ENCODE results near the gene DCANP1.

DCANP1 gene

DNA sequence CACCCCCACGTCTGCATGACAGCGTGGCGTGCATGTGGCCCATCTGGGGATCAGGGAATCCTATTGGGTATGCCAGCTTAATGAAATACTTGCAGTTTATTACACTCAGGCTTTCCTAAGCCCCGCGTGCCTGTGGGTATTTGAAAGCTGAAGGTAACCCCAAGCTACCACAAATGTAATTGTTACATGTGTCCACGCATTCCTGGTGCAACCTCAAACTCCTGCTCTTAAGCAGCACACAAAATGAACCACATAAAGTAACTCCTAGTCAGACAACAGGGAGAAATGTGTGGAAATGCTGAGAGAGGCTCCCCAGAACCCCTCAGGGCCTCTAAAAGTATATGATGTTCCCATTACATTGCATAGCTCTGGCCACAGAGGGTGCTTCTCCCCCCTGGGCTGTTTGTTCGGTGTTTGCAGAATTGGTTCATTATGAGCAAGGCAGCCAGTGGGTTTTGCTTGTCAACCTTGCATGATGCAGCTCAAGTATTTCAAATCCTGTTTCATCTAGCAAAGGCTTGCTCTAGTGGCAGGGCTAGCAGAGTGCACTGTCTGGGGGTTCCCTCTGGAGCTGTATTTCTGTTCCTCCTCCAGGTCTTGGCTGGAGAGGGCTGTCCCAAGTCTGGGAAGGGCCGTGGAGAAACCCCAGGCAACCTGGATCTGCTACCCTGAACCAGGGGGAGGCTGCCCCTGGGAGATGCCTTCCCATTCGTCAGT lies 1.8 kb upstream of the DCANP1 start:
- no peaks in the 10 kb centered on the region for H3K79me1 ChIP-seq (ENCODE audit: low read length)
- no peaks in the 10 kb centered on the region for H3K36me3 ChIP-seq (ENCODE audit: control insufficient read depth, insufficient read depth, low read length)
- H3K4me2 ChIP-seq (ENCODE audit: low read length): no peak overlapping the region
- H4K8ac ChIP-seq (ENCODE audit: low read depth, low read length): no peak overlapping the region
- no peak overlapping the region for H2BK15ac ChIP-seq (replicated peaks; ENCODE audit: low read depth)
- H2BK120ac ChIP-seq (ENCODE audit: low read depth, low read length): no peak overlapping the region
- no peak for DNase-seq
- no peaks in the 10 kb centered on the region for H3K27me3 ChIP-seq (ENCODE audit: insufficient read depth, low read length, poor library complexity)
- H3K9ac ChIP-seq (ENCODE audit: low read length): no peak overlapping the region
- no peak overlapping the region for H4K5ac ChIP-seq (ENCODE audit: low read length)
- H3K27ac ChIP-seq (ENCODE audit: low read depth, low read length): no peak overlapping the region
- H3K79me2 ChIP-seq (ENCODE audit: control insufficient read depth, insufficient read depth, low read length): no peaks in the 10 kb centered on the region
- H3K4me1 ChIP-seq (ENCODE audit: control insufficient read depth, low read depth, low read length): peaks cover 10% of the 10 kb centered on the region
- no peak overlapping the region for H2AK5ac ChIP-seq (ENCODE audit: low read length)
- H3K23ac ChIP-seq (ENCODE audit: low read length): no peak overlapping the region
- H3K4ac ChIP-seq (ENCODE audit: low read depth, low read length): no peak overlapping the region
- no CpG with 5 or more reads among the region's 9 CpGs for whole genome bisulfite sequencing (ENCODE audit: extremely low coverage, insufficient coverage, low lambda C conversion rate)
- no peak overlapping the region for H3K18ac ChIP-seq (ENCODE audit: low read length)
- H2BK5ac ChIP-seq (ENCODE audit: low read length): no peak overlapping the region
- no peak overlapping the region for H3K4me3 ChIP-seq (ENCODE audit: low read length)
- no peak overlapping the region for H3K56ac ChIP-seq (ENCODE audit: low read length)

DNA sequence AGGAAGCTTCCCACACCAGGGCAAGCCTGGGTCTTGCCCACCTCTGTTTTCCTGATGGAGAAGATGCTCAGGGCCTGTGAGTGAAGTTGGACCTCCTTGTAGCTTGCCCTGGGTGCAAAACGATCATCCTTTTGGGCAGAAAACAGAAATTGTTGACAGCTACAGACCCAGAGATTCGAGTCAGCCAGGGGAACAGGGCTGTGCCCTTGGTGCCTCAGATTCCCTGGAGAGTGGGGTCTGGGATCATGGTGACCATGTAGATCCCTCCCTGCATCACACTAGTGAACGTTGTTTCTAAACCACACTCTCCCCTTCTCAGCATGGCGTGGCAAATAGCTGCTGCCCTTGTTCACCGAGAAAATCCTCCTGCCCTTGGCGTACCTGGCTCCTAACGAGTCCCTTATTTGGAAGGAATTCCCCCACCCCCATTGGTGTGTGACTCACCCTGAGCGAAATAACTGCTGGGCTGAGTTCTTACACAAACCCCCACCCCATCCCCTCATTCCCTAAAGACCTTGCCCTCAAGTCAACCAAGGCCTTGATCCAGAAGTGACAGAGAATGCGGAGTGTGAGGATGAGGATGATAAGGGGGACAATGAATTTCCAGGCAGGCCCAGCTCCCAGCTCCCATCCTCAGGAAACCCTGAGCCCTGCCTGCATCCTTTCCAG lies 1.1 kb upstream of the DCANP1 start:
- H3K36me3 ChIP-seq (ENCODE audit: control insufficient read depth, insufficient read depth, low read length): no peaks in the 10 kb centered on the region
- H4K8ac ChIP-seq (ENCODE audit: low read depth, low read length): no peak overlapping the region
- H3K23ac ChIP-seq (ENCODE audit: low read length): no peak overlapping the region
- H3K4me3 ChIP-seq (ENCODE audit: low read length): no peak overlapping the region
- H3K56ac ChIP-seq (ENCODE audit: low read length): peak overlapping the region; percentile 50
- no peak overlapping the region for H3K9ac ChIP-seq (ENCODE audit: low read length)
- WGBS (ENCODE audit: extremely low coverage, insufficient coverage, low lambda C conversion rate): no CpG with 5 or more reads among the region's 9 CpGs
- H2AK5ac ChIP-seq (ENCODE audit: low read length): no peak overlapping the region
- no peaks in the 10 kb centered on the region for H3K27me3 ChIP-seq (ENCODE audit: insufficient read depth, low read length, poor library complexity)
- peaks cover 10% of the 10 kb centered on the region for H3K4me1 ChIP-seq (ENCODE audit: control insufficient read depth, low read depth, low read length)
- peak overlapping the region; percentile 28 for H2BK5ac ChIP-seq (ENCODE audit: low read length)
- peak; percentile 78 for DNase-seq
- H3K27ac ChIP-seq (ENCODE audit: low read depth, low read length): no peak overlapping the region
- H3K79me1 ChIP-seq (ENCODE audit: low read length): no peaks in the 10 kb centered on the region
- no peak overlapping the region for H4K5ac ChIP-seq (ENCODE audit: low read length)
- H3K79me2 ChIP-seq (ENCODE audit: control insufficient read depth, insufficient read depth, low read length): no peaks in the 10 kb centered on the region
- no peak overlapping the region for H2BK120ac ChIP-seq (ENCODE audit: low read depth, low read length)
- no peak overlapping the region for H3K4ac ChIP-seq (ENCODE audit: low read depth, low read length)
- no peak overlapping the region for H3K18ac ChIP-seq (ENCODE audit: low read length)
- no peak overlapping the region for H3K4me2 ChIP-seq (ENCODE audit: low read length)
- H2BK15ac ChIP-seq (replicated peaks; ENCODE audit: low read depth): no peak overlapping the region

DNA sequence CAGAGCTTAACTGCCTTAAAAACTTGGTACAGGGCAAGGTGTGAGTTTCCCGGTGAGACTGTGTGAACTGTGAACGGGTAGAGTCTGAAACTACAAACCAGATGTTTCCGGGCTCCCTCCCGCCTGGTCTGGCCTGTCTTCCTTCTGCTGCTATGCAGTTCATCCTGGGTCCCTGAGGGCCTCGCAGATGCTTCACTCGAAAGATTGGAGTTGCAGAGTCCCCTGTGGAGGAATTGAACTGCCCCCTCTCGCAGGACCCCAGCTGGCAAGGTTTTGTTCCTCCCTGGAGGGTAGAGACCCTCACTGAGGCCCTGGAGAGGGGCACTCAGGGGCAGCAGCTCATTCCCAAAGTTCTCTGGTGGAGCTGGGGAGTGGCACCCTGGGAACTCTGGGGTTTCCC lies 533 bp downstream of the DCANP1 start:
- Histone ChIP-seq H3K56ac (ENCODE audit: low read length) (no peak overlapping the region), H3K9ac (ENCODE audit: low read length) (no peak overlapping the region), H3K79me1 (ENCODE audit: low read length) (no peaks in the 10 kb centered on the region), H3K79me2 (ENCODE audit: control insufficient read depth, insufficient read depth, low read length) (no peaks in the 10 kb centered on the region), H3K4me3 (ENCODE audit: low read length) (no peak overlapping the region), H2BK15ac (replicated peaks; ENCODE audit: low read depth) (no peak overlapping the region), H2AK5ac (ENCODE audit: low read length) (no peak overlapping the region), H4K8ac (ENCODE audit: low read depth, low read length) (no peak overlapping the region), H3K27ac (ENCODE audit: low read depth, low read length) (no peak overlapping the region), H3K4me1 (ENCODE audit: control insufficient read depth, low read depth, low read length) (peaks cover 10% of the 10 kb centered on the region), H2BK120ac (ENCODE audit: low read depth, low read length) (no peak overlapping the region), H3K23ac (ENCODE audit: low read length) (no peak overlapping the region), H3K4me2 (ENCODE audit: low read length) (no peak overlapping the region), H4K5ac (ENCODE audit: low read length) (no peak overlapping the region), H3K4ac (ENCODE audit: low read depth, low read length) (no peak overlapping the region), H3K18ac (ENCODE audit: low read length) (no peak overlapping the region), H2BK5ac (ENCODE audit: low read length) (no peak overlapping the region), H3K36me3 (ENCODE audit: control insufficient read depth, insufficient read depth, low read length) (no peaks in the 10 kb centered on the region), H3K27me3 (ENCODE audit: insufficient read depth, low read length, poor library complexity) (no peaks in the 10 kb centered on the region)
- no CpG with 5 or more reads among the region's 7 CpGs for WGBS (ENCODE audit: extremely low coverage, insufficient coverage, low lambda C conversion rate)
- no peak for DNase-seq

DNA sequence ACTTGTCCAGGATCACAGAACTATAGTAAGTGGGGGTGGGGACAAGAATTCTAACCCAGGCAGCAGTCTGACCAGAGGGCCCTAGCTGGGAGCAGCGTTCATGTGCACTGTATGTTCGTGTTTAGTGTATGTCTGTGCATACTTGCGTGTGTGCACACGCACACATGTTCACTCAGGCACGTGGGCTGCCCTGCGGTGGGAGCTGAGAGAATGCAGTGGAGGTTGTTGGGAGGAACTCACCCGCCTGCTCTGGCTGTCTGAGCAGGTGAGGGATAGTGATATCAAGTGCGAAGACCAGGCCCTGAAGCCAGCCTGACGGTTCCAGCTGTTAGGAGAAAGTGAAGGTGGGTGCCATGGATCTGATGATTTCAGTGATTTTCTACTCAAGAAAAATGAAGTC lies 942 bp downstream of the DCANP1 start:
- Histone ChIP-seq H3K79me2 (ENCODE audit: control insufficient read depth, insufficient read depth, low read length) (no peaks in the 10 kb centered on the region), H3K27ac (ENCODE audit: low read depth, low read length) (no peak overlapping the region), H3K4me2 (ENCODE audit: low read length) (no peak overlapping the region), H2BK15ac (replicated peaks; ENCODE audit: low read depth) (no peak overlapping the region), H2AK5ac (ENCODE audit: low read length) (no peak overlapping the region), H3K18ac (ENCODE audit: low read length) (no peak overlapping the region), H3K4me1 (ENCODE audit: control insufficient read depth, low read depth, low read length) (peaks cover 10% of the 10 kb centered on the region), H2BK120ac (ENCODE audit: low read depth, low read length) (no peak overlapping the region), H3K56ac (ENCODE audit: low read length) (no peak overlapping the region), H2BK5ac (ENCODE audit: low read length) (no peak overlapping the region), H3K23ac (ENCODE audit: low read length) (no peak overlapping the region), H3K27me3 (ENCODE audit: insufficient read depth, low read length, poor library complexity) (no peaks in the 10 kb centered on the region), H3K4me3 (ENCODE audit: low read length) (no peak overlapping the region), H4K5ac (ENCODE audit: low read length) (no peak overlapping the region), H3K79me1 (ENCODE audit: low read length) (no peaks in the 10 kb centered on the region), H3K36me3 (ENCODE audit: control insufficient read depth, insufficient read depth, low read length) (no peaks in the 10 kb centered on the region), H3K9ac (ENCODE audit: low read length) (no peak overlapping the region), H4K8ac (ENCODE audit: low read depth, low read length) (no peak overlapping the region), H3K4ac (ENCODE audit: low read depth, low read length) (no peak overlapping the region)
- DNase-seq: no peak
- WGBS (ENCODE audit: extremely low coverage, insufficient coverage, low lambda C conversion rate): no CpG with 5 or more reads among the region's 9 CpGs

DNA sequence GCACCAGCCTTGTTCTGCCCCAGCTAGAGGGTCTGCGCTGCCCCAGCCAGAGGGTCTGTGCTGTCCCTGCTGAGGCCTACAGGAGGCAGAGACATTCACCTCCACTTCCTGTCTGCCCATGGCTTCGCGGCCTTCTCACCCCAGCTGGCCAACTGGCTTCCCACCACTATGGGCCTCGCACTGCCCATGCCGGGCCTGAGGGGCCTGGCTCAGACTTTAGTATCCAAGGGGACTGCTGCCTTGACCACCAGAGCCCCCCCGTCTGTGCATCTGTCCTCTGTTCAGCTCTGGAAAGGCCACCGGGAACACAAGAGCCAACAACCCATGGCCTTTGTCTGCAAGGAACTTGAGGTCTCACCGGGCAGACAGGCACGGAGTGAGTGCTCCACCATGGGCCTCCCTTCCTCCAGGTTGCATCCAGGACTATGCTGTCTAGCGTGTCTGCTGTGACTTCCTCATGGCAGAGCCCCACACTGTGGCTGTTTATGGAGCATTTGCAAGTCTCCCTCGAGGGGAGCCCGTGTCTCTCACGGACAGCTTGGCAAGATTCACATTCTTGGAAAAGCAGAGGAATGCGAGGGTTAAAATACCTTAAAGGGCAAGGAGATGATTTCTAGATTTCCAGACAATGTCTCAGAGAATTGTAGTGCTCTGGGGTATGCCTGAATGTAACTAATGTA lies 1.7 kb downstream of the DCANP1 start:
- Histone ChIP-seq H3K79me1 (ENCODE audit: low read length) (no peaks in the 10 kb centered on the region), H3K4me2 (ENCODE audit: low read length) (no peak overlapping the region), H2BK5ac (ENCODE audit: low read length) (no peak overlapping the region), H2BK15ac (replicated peaks; ENCODE audit: low read depth) (no peak overlapping the region), H3K23ac (ENCODE audit: low read length) (no peak overlapping the region), H3K36me3 (ENCODE audit: control insufficient read depth, insufficient read depth, low read length) (no peaks in the 10 kb centered on the region), H3K18ac (ENCODE audit: low read length) (no peak overlapping the region), H3K4ac (ENCODE audit: low read depth, low read length) (no peak overlapping the region), H3K27me3 (ENCODE audit: insufficient read depth, low read length, poor library complexity) (no peaks in the 10 kb centered on the region), H4K8ac (ENCODE audit: low read depth, low read length) (no peak overlapping the region), H2AK5ac (ENCODE audit: low read length) (no peak overlapping the region), H3K56ac (ENCODE audit: low read length) (no peak overlapping the region), H4K5ac (ENCODE audit: low read length) (no peak overlapping the region), H3K79me2 (ENCODE audit: control insufficient read depth, insufficient read depth, low read length) (no peaks in the 10 kb centered on the region), H3K4me1 (ENCODE audit: control insufficient read depth, low read depth, low read length) (peaks cover 10% of the 10 kb centered on the region), H3K27ac (ENCODE audit: low read depth, low read length) (no peak overlapping the region), H3K9ac (ENCODE audit: low read length) (no peak overlapping the region), H2BK120ac (ENCODE audit: low read depth, low read length) (no peak overlapping the region), H3K4me3 (ENCODE audit: low read length) (no peak overlapping the region)
- WGBS (ENCODE audit: extremely low coverage, insufficient coverage, low lambda C conversion rate): no CpG with 5 or more reads among the region's 14 CpGs
- no peak for DNase-seq

All from mesendoderm (in vitro differentiated cells).